HEK293 (cell line): ENCODE data around the gene FNTB.

Experiments used
- CTCF ChIA-PET: fragments of 350-600 bp; formaldehyde crosslinking; extraction: SDS; loops from one replicate; lab custom pipeline; 2021; ENCODE audit warnings: antibody characterized with exemption; lab: Yijun Ruan, JAX
- POLR2A ChIA-PET: fragments of 300-600 bp; formaldehyde crosslinking; extraction: SDS; loops from one replicate; lab custom pipeline; 2020; ENCODE audit warnings: antibody characterized with exemption, inconsistent platforms; lab: Yijun Ruan, JAX
- H3K27ac ChIP-seq: fragments of 200-500 bp; sonication (Bioruptor generic); 2 replicates; pipeline ENCODE4 v1.5.1; 2014; ENCODE audit warnings: low read depth, low read length, control low read depth, inconsistent platforms; ENCODE audit errors: extremely low read depth
- H3K36me3 ChIP-seq, 2 experiments: fragments of 200-500 bp in 1 of 2; sonication (Bioruptor generic) in 1 of 2; 1 replicate in 1 of 2; 2 replicates in 1 of 2; pipeline ENCODE4 v1.5.1; 2014 to 2017; ENCODE audit warnings: inconsistent platforms in 2 of 2, low read length in 2 of 2; ENCODE audit not compliant: control insufficient read depth in 2 of 2, insufficient read depth in 1 of 2
- H3K4me1 ChIP-seq: fragments of 200-500 bp; sonication (Bioruptor generic); 2 replicates; pipeline ENCODE4 v1.5.1; 2014; ENCODE audit warnings: mild to moderate bottlenecking, low read length, inconsistent platforms; ENCODE audit not compliant: control insufficient read depth, insufficient read depth
- H3K4me3 ChIP-seq: 2 replicates; pipeline ENCODE4 v1.5.1; 2011; ENCODE audit warnings: low read depth, mild to moderate bottlenecking, control low read depth, low read length, moderate library complexity
- H3K9me3 ChIP-seq: fragments of 200-500 bp; sonication (Bioruptor generic); 2 replicates; pipeline ENCODE4 v1.5.1; 2014; ENCODE audit warnings: low read depth, low read length, inconsistent platforms; ENCODE audit not compliant: control insufficient read depth, insufficient read depth
- BCL11A ChIP-seq: fragments of 450-650 bp; formaldehyde crosslinking; IDR thresholded peaks from 2 replicates; pipeline ENCODE4 v1.5.1; 2016; ENCODE audit warnings: low read depth, missing biosample characterization, missing genetic modification characterization
- EGR2 ChIP-seq: fragments of 450-650 bp; formaldehyde crosslinking; IDR thresholded peaks from 2 replicates; pipeline ENCODE4 v1.5.1; 2016; ENCODE audit warnings: low read depth, missing biosample characterization, missing genetic modification characterization
- KLF1 ChIP-seq: fragments of 450-650 bp; formaldehyde crosslinking; IDR thresholded peaks from 2 replicates; pipeline ENCODE4 v1.5.1; 2016; ENCODE audit warnings: missing biosample characterization, missing genetic modification characterization
- KLF7 ChIP-seq: fragments of 450-650 bp; formaldehyde crosslinking; IDR thresholded peaks from 2 replicates; pipeline ENCODE4 v1.5.1; 2016; ENCODE audit warnings: missing biosample characterization, missing genetic modification characterization, borderline replicate concordance
- SP2 ChIP-seq: fragments of 450-650 bp; formaldehyde crosslinking; IDR thresholded peaks from 2 replicates; pipeline ENCODE4 v1.5.1; 2016; ENCODE audit warnings: missing biosample characterization, missing genetic modification characterization
- TCF7L2 ChIP-seq: IDR thresholded peaks from 2 replicates; pipeline ENCODE4 v1.6.1; 2011; ENCODE audit warnings: low read depth, mild to moderate bottlenecking, inconsistent platforms, low read length, moderate library complexity, borderline replicate concordance
- ZBTB21 ChIP-seq: fragments of 450-650 bp; formaldehyde crosslinking; IDR thresholded peaks from 2 replicates; pipeline ENCODE4 v1.5.1; 2017; ENCODE audit warnings: missing biosample characterization, missing genetic modification characterization
- ZNF133 ChIP-seq: fragments of 450-650 bp; formaldehyde crosslinking; IDR thresholded peaks from 2 replicates; pipeline ENCODE4 v1.5.1; 2016; ENCODE audit warnings: missing biosample characterization, missing genetic modification characterization
- ZNF140 ChIP-seq: fragments of 450-650 bp; formaldehyde crosslinking; IDR thresholded peaks from 2 replicates; pipeline ENCODE4 v1.5.1; 2016; ENCODE audit warnings: missing biosample characterization, missing genetic modification characterization
- ZNF157 ChIP-seq: fragments of 450-650 bp; formaldehyde crosslinking; IDR thresholded peaks from 2 replicates; pipeline ENCODE4 v1.5.1; 2016; ENCODE audit warnings: missing biosample characterization, missing genetic modification characterization
- ZNF16 ChIP-seq: fragments of 450-650 bp; formaldehyde crosslinking; IDR thresholded peaks from 2 replicates; pipeline ENCODE4 v1.5.1; 2016; ENCODE audit warnings: low read depth, missing biosample characterization, missing genetic modification characterization
- ZNF292 ChIP-seq: fragments of 450-650 bp; formaldehyde crosslinking; IDR thresholded peaks from 2 replicates; pipeline ENCODE4 v1.5.1; 2016; ENCODE audit warnings: low read depth, missing biosample characterization, missing genetic modification characterization, borderline replicate concordance
- ZNF350 ChIP-seq: fragments of 450-650 bp; formaldehyde crosslinking; IDR thresholded peaks from 2 replicates; pipeline ENCODE4 v1.5.0; 2017; ENCODE audit warnings: missing biosample characterization, mild to moderate bottlenecking, missing genetic modification characterization
- ZNF433 ChIP-seq: fragments of 450-650 bp; formaldehyde crosslinking; IDR thresholded peaks from 2 replicates; pipeline ENCODE4 v1.5.1; 2016; ENCODE audit warnings: missing biosample characterization, missing genetic modification characterization, low read depth
- ZNF521 ChIP-seq: fragments of 450-650 bp; formaldehyde crosslinking; IDR thresholded peaks from 2 replicates; pipeline ENCODE4 v1.5.1; 2017; ENCODE audit warnings: missing biosample characterization, mild to moderate bottlenecking, missing genetic modification characterization
- ZNF555 ChIP-seq: fragments of 450-650 bp; formaldehyde crosslinking; conservative IDR thresholded peaks from 2 replicates; pipeline ENCODE4 v1.5.1; 2017; ENCODE audit warnings: missing biosample characterization, mild to moderate bottlenecking, missing genetic modification characterization, inconsistent platforms
- ZNF626 ChIP-seq: fragments of 450-650 bp; sonication (Bioruptor Pico); formaldehyde crosslinking; IDR thresholded peaks from 2 replicates; pipeline ENCODE4 v1.5.1; 2018; ENCODE audit warnings: missing biosample characterization, missing genetic modification characterization, inconsistent platforms
- ZNF664 ChIP-seq: fragments of 450-650 bp; formaldehyde crosslinking; IDR thresholded peaks from 2 replicates; pipeline ENCODE4 v1.5.1; 2016; ENCODE audit warnings: missing biosample characterization, missing genetic modification characterization
- ZNF843 ChIP-seq: fragments of 450-650 bp; formaldehyde crosslinking; IDR thresholded peaks from 2 replicates; pipeline ENCODE4 v1.5.1; 2016; ENCODE audit warnings: missing biosample characterization, missing genetic modification characterization
- TF ChIP-seq, protein P1 (sequence below): fragments of 450-650 bp; formaldehyde crosslinking; IDR thresholded peaks from 2 replicates; pipeline ENCODE4 v1.5.1; 2016; ENCODE audit warnings: missing biosample characterization, missing genetic modification characterization
- TF ChIP-seq, protein P2 (sequence below): fragments of 450-650 bp; formaldehyde crosslinking; IDR thresholded peaks from 2 replicates; pipeline ENCODE4 v1.5.1; 2016; ENCODE audit warnings: missing biosample characterization, missing genetic modification characterization
- TF ChIP-seq, protein P3 (sequence below): fragments of 450-650 bp; formaldehyde crosslinking; IDR thresholded peaks from 2 replicates; pipeline ENCODE4 v1.5.1; 2016; ENCODE audit warnings: missing biosample characterization, missing genetic modification characterization
- TF ChIP-seq, protein P4 (sequence below): fragments of 450-650 bp; formaldehyde crosslinking; IDR thresholded peaks from 2 replicates; pipeline ENCODE4 v1.5.1; 2016; ENCODE audit warnings: missing biosample characterization, missing genetic modification characterization
- TF ChIP-seq, protein P5 (sequence below): IDR thresholded peaks from 2 replicates; pipeline ENCODE4 v1.6.1; 2011; ENCODE audit warnings: mild to moderate bottlenecking, low read depth, low read length, borderline replicate concordance

Gene FNTB

DNA sequence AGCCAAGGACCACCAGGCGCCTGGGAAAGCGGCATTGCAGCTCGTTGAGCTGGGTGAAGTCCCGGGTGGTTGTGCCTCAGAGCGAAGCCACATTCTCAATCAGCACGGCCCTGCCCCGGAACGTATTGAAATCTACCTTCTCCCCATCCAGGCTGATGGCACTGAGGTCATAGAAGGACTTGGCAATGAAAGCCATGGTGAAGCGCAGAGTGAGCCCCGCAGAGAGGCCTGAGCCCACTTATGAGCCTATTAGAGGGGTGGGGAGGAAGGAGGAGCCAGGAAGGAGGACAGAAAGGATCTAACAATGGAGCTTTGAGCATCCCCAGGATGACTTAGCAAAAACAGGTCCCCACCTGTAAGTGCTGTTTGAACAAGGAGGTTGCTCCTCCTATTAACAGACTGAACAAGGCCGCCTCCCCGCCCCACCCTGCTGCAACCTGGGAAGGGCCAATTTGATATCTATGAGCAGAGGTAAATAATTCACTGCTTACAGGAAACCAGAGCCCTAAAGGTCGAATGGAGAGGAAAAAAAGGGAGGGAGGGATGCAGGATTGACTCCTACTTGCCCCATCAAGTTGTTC is 44.1 kb upstream of the FNTB start, which contains the start of gene GPX2:
Gene GPX2 (minus strand): TSS at position 215 of the 581 bp plus-strand sequence. CDS start 19 bp downstream, at position 196.
- TF ChIP-seq, protein P1, sequence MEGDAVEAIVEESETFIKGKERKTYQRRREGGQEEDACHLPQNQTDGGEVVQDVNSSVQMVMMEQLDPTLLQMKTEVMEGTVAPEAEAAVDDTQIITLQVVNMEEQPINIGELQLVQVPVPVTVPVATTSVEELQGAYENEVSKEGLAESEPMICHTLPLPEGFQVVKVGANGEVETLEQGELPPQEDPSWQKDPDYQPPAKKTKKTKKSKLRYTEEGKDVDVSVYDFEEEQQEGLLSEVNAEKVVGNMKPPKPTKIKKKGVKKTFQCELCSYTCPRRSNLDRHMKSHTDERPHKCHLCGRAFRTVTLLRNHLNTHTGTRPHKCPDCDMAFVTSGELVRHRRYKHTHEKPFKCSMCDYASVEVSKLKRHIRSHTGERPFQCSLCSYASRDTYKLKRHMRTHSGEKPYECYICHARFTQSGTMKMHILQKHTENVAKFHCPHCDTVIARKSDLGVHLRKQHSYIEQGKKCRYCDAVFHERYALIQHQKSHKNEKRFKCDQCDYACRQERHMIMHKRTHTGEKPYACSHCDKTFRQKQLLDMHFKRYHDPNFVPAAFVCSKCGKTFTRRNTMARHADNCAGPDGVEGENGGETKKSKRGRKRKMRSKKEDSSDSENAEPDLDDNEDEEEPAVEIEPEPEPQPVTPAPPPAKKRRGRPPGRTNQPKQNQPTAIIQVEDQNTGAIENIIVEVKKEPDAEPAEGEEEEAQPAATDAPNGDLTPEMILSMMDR (tag by site-specific recombination): no peak
- TF ChIP-seq KLF1 (tag by site-specific recombination) (peak; percentile 67), ZNF555 (tag by site-specific recombination) (no peak), ZNF626 (no peak), ZNF157 (tag by site-specific recombination) (no peak), ZNF16 (tag by site-specific recombination) (no peak)
- TF ChIP-seq, protein P2, sequence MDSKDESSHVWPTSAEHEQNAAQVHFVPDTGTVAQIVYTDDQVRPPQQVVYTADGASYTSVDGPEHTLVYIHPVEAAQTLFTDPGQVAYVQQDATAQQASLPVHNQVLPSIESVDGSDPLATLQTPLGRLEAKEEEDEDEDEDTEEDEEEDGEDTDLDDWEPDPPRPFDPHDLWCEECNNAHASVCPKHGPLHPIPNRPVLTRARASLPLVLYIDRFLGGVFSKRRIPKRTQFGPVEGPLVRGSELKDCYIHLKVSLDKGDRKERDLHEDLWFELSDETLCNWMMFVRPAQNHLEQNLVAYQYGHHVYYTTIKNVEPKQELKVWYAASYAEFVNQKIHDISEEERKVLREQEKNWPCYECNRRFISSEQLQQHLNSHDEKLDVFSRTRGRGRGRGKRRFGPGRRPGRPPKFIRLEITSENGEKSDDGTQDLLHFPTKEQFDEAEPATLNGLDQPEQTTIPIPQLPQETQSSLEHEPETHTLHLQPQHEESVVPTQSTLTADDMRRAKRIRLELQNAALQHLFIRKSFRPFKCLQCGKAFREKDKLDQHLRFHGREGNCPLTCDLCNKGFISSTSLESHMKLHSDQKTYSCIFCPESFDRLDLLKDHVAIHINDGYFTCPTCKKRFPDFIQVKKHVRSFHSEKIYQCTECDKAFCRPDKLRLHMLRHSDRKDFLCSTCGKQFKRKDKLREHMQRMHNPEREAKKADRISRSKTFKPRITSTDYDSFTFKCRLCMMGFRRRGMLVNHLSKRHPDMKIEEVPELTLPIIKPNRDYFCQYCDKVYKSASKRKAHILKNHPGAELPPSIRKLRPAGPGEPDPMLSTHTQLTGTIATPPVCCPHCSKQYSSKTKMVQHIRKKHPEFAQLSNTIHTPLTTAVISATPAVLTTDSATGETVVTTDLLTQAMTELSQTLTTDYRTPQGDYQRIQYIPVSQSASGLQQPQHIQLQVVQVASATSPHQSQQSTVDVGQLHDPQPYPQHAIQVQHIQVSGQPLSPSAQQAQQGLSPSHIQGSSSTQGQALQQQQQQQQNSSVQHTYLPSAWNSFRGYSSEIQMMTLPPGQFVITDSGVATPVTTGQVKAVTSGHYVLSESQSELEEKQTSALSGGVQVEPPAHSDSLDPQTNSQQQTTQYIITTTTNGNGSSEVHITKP (tag by site-specific recombination): no peak
- Histone ChIP-seq H3K36me3 (peaks cover 4 to 33% of the 10 kb centered on the region in 2 experiments; a peak in 2 of 3 replicates), H3K4me3 (no peak within 1 kb of the TSS), H3K9me3 (no peaks in the 10 kb centered on the region), H3K4me1 (no peaks in the 10 kb centered on the region), H3K27ac (no peak within 1 kb of the TSS)
- CTCF ChIA-PET: interaction anchor here (0.6 to 1.4 kb wide), 3 partner anchors 18 to 51 kb away, joined by 3 read pairs; no protein-coding TSS in a partner anchor
- POLR2A ChIA-PET: no interaction called here

DNA sequence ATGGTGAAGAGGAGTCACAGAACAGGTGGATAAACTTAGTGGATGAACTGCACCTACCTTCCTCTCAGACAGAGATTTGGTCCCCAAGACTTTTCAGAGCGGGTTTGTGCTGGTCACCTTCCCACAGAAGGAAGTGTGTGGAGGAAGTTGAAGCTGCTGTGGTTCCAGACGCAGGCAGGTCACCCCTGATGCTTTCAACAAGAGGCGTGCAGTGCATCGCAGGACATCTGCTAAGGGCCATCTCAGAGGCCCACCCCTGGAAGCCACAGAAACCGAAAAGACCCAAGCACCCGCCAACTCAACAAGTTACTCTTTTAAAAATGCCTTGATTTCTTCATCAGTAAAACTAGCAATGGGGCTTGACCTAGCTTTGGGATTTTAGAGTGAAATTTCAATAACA is 43.1 kb upstream of the FNTB start:
- no peak overlapping the region for H3K27ac ChIP-seq
- H3K4me1 ChIP-seq: no peaks in the 10 kb centered on the region
- no peaks in the 10 kb centered on the region for H3K9me3 ChIP-seq
- H3K36me3 ChIP-seq: peaks cover 4 to 41% of the 10 kb centered on the region in 2 experiments; a peak in 2 of 3 replicates
- POLR2A ChIA-PET: no interaction called here
- TF ChIP-seq BCL11A (tag by site-specific recombination) (no peak), TCF7L2 (no peak), ZNF433 (tag by site-specific recombination) (no peak), ZNF843 (tag by site-specific recombination) (no peak), ZNF133 (tag by site-specific recombination) (no peak), ZNF292 (tag by site-specific recombination) (no peak), ZNF521 (tag by site-specific recombination) (no peak), ZNF664 (no peak), ZNF350 (no peak), KLF7 (tag by site-specific recombination) (no peak), EGR2 (tag by site-specific recombination) (no peak), SP2 (tag by site-specific recombination) (no peak), ZNF140 (tag by site-specific recombination) (no peak), ZBTB21 (no peak)
- TF ChIP-seq, protein P3, sequence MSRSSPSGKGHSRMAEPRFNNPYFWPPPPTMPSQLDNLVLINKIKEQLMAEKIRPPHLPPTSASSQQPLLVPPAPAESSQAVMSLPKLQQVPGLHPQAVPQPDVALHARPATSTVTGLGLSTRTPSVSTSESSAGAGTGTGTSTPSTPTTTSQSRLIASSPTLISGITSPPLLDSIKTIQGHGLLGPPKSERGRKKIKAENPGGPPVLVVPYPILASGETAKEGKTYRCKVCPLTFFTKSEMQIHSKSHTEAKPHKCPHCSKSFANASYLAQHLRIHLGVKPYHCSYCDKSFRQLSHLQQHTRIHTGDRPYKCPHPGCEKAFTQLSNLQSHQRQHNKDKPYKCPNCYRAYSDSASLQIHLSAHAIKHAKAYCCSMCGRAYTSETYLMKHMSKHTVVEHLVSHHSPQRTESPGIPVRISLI (tag by site-specific recombination): no peak
- TF ChIP-seq, protein P4, sequence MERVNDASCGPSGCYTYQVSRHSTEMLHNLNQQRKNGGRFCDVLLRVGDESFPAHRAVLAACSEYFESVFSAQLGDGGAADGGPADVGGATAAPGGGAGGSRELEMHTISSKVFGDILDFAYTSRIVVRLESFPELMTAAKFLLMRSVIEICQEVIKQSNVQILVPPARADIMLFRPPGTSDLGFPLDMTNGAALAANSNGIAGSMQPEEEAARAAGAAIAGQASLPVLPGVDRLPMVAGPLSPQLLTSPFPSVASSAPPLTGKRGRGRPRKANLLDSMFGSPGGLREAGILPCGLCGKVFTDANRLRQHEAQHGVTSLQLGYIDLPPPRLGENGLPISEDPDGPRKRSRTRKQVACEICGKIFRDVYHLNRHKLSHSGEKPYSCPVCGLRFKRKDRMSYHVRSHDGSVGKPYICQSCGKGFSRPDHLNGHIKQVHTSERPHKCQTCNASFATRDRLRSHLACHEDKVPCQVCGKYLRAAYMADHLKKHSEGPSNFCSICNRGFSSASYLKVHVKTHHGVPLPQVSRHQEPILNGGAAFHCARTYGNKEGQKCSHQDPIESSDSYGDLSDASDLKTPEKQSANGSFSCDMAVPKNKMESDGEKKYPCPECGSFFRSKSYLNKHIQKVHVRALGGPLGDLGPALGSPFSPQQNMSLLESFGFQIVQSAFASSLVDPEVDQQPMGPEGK (tag by site-specific recombination): no peak
- TF ChIP-seq, protein P5, sequence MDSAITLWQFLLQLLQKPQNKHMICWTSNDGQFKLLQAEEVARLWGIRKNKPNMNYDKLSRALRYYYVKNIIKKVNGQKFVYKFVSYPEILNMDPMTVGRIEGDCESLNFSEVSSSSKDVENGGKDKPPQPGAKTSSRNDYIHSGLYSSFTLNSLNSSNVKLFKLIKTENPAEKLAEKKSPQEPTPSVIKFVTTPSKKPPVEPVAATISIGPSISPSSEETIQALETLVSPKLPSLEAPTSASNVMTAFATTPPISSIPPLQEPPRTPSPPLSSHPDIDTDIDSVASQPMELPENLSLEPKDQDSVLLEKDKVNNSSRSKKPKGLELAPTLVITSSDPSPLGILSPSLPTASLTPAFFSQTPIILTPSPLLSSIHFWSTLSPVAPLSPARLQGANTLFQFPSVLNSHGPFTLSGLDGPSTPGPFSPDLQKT: no peak
- no peak overlapping the region for H3K4me3 ChIP-seq
- CTCF ChIA-PET: interaction anchor here (0.6 to 0.9 kb wide), 2 partner anchors 19 to 27 kb away, joined by 3 read pairs; no protein-coding TSS in a partner anchor
